GM12872 (cell line): Measurements from ENCODE around the gene ARHGEF7.

Experiments used
- CTCF ChIP-seq: IDR thresholded peaks from 3 replicates; pipeline ENCODE4 v1.5.1; 2011; ENCODE audit warnings: low read depth, mild to moderate bottlenecking, low read length, moderate library complexity; ENCODE audit not compliant: insufficient read depth

ARHGEF7 gene

GRCh38 chr13:111120422-111120821 lies 5.3 kb downstream of the ARHGEF7 start:
- TF ChIP-seq CTCF = no peak

- no peak for TF ChIP-seq CTCF
Observed at GRCh38 chr13:111120913-111121312, 5.8 kb downstream of the ARHGEF7 start.

GRCh38 chr13:111121506-111121905 lies 6.4 kb downstream of the ARHGEF7 start:
- TF ChIP-seq CTCF = no peak

GRCh38 chr13:111122056-111122455 lies 6.9 kb downstream of the ARHGEF7 start:
- no peak for TF ChIP-seq CTCF

GRCh38 chr13:111122631-111123030 lies 7.5 kb downstream of the ARHGEF7 start:
- no peak for TF ChIP-seq CTCF

GRCh38 chr13:111123221-111123620 lies 8.1 kb downstream of the ARHGEF7 start:
- TF ChIP-seq CTCF = no peak

GRCh38 chr13:111123649-111124048 lies 8.5 kb downstream of the ARHGEF7 start:
- TF ChIP-seq CTCF = no peak

- TF ChIP-seq CTCF = no peak
Observed at GRCh38 chr13:111126509-111126908, 11.4 kb downstream of the ARHGEF7 start.
